Caco-2 (cell line): ENCODE data around the gene ASIC1. TPM values are rescaled to one million over a fixed set of nuclear protein-coding genes. Genes with fewer than 3 reads are reported as not detected.
"Not testable (repeated sequence)": the region's sequence is repeated elsewhere in the genome, so short reads cannot be mapped to it uniquely, and the experiment has no call there.

Experiments
- BruUV-seq: library from RNA; stranded (reverse); fragments of 400-500 nt; replicated peaks from 2 replicates; lab custom pipeline; 2021; lab: Mats Ljungman, UMichigan
- CTCF ChIA-PET: fragments of 300-600 bp; sonication (Branson Sonifier 250); formaldehyde crosslinking; loops from one replicate; lab custom pipeline; 2022; ENCODE audit warnings: antibody characterized with exemption; lab: Charles Lee
- POLR2A ChIA-PET: fragments of 300-600 bp; sonication (Branson Sonifier 250); formaldehyde crosslinking; loops from one replicate; lab custom pipeline; 2022; ENCODE audit warnings: antibody characterized with exemption; lab: Charles Lee
- DNase-seq, 2 experiments: peaks; one replicate each; pipeline versions ENCODE4 v3.0.0 to v3.0.0-alpha.2; 2020 to 2022
- H3K27me3 ChIP-seq: replicated peaks from 2 replicates; pipeline ENCODE4 v1.6.0; 2011; ENCODE audit warnings: low read length; ENCODE audit not compliant: control insufficient read depth, insufficient read depth
- H3K36me3 ChIP-seq: 2 replicates; pipeline ENCODE4 v1.5.1; 2011; ENCODE audit warnings: low read length; ENCODE audit not compliant: control insufficient read depth, insufficient read depth
- H3K4me1 ChIP-seq: fragments of 250-450 bp; sonication (Bioruptor Pico); 2 replicates; pipeline ENCODE4 v1.5.1; 2020; ENCODE audit warnings: mild to moderate bottlenecking
- H3K4me3 ChIP-seq: 2 replicates; pipeline ENCODE4 v1.5.1; 2011; ENCODE audit warnings: low read depth, mild to moderate bottlenecking, control low read depth, low read length
- H3K9me3 ChIP-seq: fragments of 250-450 bp; sonication (Bioruptor Pico); 2 replicates; pipeline ENCODE4 v1.5.1; 2020; ENCODE audit warnings: mild to moderate bottlenecking, moderate library complexity
- H3K27ac Mint-ChIP-seq: one replicate; pipeline ENCODE4 v1.8.0; 2022; ENCODE audit warnings: mixed read lengths; ENCODE audit not compliant: unreplicated experiment
- H3K27me3 Mint-ChIP-seq: one replicate; pipeline ENCODE4 v1.8.0; 2022; ENCODE audit warnings: mixed read lengths; ENCODE audit not compliant: insufficient read depth, unreplicated experiment
- H3K36me3 Mint-ChIP-seq: one replicate; pipeline ENCODE4 v1.8.0; 2022; ENCODE audit warnings: mild to moderate bottlenecking, mixed read lengths; ENCODE audit not compliant: insufficient read depth, unreplicated experiment
- H3K4me1 Mint-ChIP-seq: one replicate; pipeline ENCODE4 v1.8.0; 2022; ENCODE audit warnings: low read depth, mixed read lengths; ENCODE audit not compliant: unreplicated experiment
- H3K4me3 Mint-ChIP-seq: one replicate; pipeline ENCODE4 v1.8.0; 2022; ENCODE audit warnings: mild to moderate bottlenecking, moderate library complexity, mixed read lengths; ENCODE audit not compliant: unreplicated experiment
- H3K9me3 Mint-ChIP-seq: one replicate; pipeline ENCODE4 v1.8.0; 2022; ENCODE audit warnings: mixed read lengths; ENCODE audit not compliant: unreplicated experiment
- intact Hi-C: fragments of 100-400 bp; cut with micrococcal nuclease; formaldehyde crosslinking; loops from one replicate; pipeline ENCODE4 v1.10.0; 2022; ENCODE audit not compliant: unreplicated experiment
- total RNA-seq: library from RNA; stranded (reverse); gene quantifications from 2 replicates; pipeline ENCODE4 v1.2.3, GENCODE V29; 2022
- TF ChIP-seq, protein P1 (sequence below), 2 experiments: fragments of 200-600 bp in 1 of 2; IDR thresholded peaks; 1 replicate in 1 of 2; 2 replicates in 1 of 2; pipeline versions ENCODE4 v1.5.1 to v1.8.0; 2011 to 2022; ENCODE audit warnings: antibody characterized with exemption in 1 of 2, control low read depth in 1 of 2, inconsistent platforms in 1 of 2, low read depth in 1 of 2, low read length in 1 of 2, mild to moderate bottlenecking in 1 of 2, moderate library complexity in 1 of 2; ENCODE audit not compliant: insufficient read depth in 1 of 2, severe bottlenecking in 1 of 2, unreplicated experiment in 1 of 2

ASIC1 gene
- total RNA-seq, 1 experiment from 2014 or later = 17.8 TPM

DNA sequence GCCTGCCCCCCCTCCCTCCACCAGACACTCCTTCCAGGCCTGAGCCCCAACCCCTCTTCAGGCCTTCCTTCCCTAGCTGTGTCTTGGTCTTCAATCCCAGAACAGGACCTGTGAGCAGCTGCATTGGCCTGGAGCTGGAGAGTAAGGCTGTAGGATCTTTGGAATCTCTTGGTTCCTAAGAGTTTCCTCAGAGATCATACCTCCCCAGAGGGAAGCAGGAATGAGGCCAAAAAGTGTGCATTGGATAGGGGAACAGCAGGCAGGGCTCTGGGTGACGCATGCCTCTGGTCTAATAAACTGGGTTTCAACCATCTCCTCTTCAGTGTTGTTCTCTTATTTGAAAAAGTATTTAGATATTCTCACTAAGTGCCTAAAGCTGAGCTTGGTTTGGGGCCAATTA, 25.9 kb downstream of the ASIC1 start:
- H3K27ac Mint-ChIP-seq = peak overlapping the region; percentile 93
- H3K4me1 Mint-ChIP-seq = peaks cover 37% of the 10 kb centered on the region
- H3K27me3 Mint-ChIP-seq = no peaks in the 10 kb centered on the region
- BruUV-seq = no TSS peak
- Histone ChIP-seq H3K4me1 (peaks cover 40% of the 10 kb centered on the region), H3K4me3 (no peak overlapping the region), H3K27me3 (no peaks in the 10 kb centered on the region), H3K9me3 (no peaks in the 10 kb centered on the region), H3K36me3 (peaks cover 8% of the 10 kb centered on the region)
- ChIA-PET CTCF (interaction anchor here (0.5 to 2.1 kb wide), 22 partner anchors 9 to 950 kb away, joined by 3 to 47 read pairs (median 3); partner anchors contain the start of genes CERS5 and COX14), POLR2A (interaction anchor here (0.5 to 1.7 kb wide), 6 partner anchors 13 to 342 kb away, joined by 3 to 19 read pairs (median 4); partner anchors contain the start of genes COX14 and TMBIM6)
- H3K4me3 Mint-ChIP-seq = peak overlapping the region; percentile 68
- TF ChIP-seq, protein P1, sequence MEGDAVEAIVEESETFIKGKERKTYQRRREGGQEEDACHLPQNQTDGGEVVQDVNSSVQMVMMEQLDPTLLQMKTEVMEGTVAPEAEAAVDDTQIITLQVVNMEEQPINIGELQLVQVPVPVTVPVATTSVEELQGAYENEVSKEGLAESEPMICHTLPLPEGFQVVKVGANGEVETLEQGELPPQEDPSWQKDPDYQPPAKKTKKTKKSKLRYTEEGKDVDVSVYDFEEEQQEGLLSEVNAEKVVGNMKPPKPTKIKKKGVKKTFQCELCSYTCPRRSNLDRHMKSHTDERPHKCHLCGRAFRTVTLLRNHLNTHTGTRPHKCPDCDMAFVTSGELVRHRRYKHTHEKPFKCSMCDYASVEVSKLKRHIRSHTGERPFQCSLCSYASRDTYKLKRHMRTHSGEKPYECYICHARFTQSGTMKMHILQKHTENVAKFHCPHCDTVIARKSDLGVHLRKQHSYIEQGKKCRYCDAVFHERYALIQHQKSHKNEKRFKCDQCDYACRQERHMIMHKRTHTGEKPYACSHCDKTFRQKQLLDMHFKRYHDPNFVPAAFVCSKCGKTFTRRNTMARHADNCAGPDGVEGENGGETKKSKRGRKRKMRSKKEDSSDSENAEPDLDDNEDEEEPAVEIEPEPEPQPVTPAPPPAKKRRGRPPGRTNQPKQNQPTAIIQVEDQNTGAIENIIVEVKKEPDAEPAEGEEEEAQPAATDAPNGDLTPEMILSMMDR (IDR thresholded peaks at IDR 0.05; ENCODE audit: insufficient read depth in 1 of 2, low read depth in 1 of 2, low read length in 1 of 2, severe bottlenecking in 1 of 2, unreplicated experiment in 1 of 2) = no peak
- H3K9me3 Mint-ChIP-seq = no peaks in the 10 kb centered on the region
- intact Hi-C loops = no loop called here
- no peak for DNase-seq
- H3K36me3 Mint-ChIP-seq = peaks cover 33% of the 10 kb centered on the region

DNA sequence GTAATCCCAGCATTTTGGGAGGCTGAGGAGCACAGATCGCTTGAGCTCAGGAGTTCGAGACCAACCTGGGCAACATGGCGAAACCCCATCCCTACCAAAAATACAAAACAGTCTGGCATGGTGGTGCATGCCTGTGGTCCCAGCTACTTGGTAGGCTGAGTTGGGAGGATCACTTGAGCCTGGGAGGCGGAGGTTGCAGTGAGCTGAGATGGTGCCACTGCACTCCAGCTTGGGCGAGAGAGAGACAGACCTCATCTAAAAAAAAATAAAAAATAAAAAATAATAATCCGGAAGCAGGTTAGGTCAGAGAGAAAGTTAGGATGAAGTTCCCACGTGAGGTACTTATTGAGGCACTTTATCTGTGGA, 27.0 kb downstream of the ASIC1 start:
- Mint-ChIP-seq H3K36me3 (peaks cover 40% of the 10 kb centered on the region), H3K4me1 (peaks cover 37% of the 10 kb centered on the region), H3K27ac (peak overlapping the region; percentile 79), H3K4me3 (peak overlapping the region; percentile 83)
- H3K9me3 ChIP-seq, H3K27me3 ChIP-seq, H3K9me3 Mint-ChIP-seq, intact Hi-C loops, DNase-seq, H3K27me3 Mint-ChIP-seq, BruUV-seq: not testable (repeated sequence)
- peaks cover 12% of the 10 kb centered on the region for H3K36me3 ChIP-seq
- POLR2A ChIA-PET = interaction anchor here (0.5 to 2.3 kb wide), 17 partner anchors 14 to 449 kb away, joined by 3 to 30 read pairs (median 4); partner anchors contain the start of genes BCDIN3D, CERS5, COX14 and NCKAP5L
- peak overlapping the region; percentile 72 for H3K4me3 ChIP-seq
- H3K4me1 ChIP-seq = peaks cover 44% of the 10 kb centered on the region
- CTCF ChIA-PET = interaction anchor here (0.6 to 2.2 kb wide), 25 partner anchors 8 to 1966 kb away, joined by 3 to 105 read pairs (median 5); partner anchors contain the start of genes CERS5, COX14 and GPD1

DNA sequence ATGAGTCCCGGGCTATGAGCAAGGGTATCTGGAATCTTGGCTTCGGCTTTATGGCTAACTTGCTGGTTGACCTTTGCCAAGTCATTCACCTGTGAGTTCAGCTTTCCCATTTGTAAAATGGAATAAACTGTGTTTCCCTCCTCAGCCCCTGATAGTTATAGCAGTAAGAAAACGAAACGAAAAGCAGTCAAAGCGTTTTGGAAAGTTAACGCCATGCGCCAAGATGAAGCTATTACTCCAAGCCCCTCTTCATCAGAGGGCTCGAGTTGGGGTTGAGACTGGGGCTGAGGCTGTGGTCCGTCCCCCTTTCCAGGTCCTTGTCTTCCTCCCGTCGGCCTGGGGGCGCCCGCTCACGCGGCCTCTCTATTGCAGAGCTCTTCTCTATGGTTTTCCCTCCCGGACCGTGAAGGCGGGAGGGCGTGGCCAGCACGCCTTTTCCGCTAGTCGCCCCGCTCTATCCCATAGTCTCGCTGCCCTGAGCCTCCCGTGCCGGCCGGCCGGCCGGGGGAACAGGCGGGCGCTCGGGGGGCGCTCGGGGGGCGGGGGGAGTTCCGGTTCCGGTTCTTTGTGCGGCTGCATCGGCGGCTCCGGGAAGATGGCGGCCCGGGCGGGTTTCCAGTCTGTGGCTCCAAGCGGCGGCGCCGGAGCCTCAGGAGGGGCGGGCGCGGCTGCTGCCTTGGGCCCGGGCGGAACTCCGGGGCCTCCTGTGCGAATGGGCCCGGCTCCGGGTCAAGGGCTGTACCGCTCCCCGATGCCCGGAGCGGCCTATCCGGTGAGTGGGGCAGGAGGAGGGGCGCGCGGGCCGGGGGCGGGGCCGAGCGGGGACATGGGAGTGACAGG, 27.6 kb downstream of the ASIC1 start, which contains the start of gene SMARCD1:
Gene SMARCD1 (plus strand): TSS at position 568 of the 840 bp plus-strand sequence. CDS start 28 bp downstream, at position 596.
- POLR2A ChIA-PET = interaction anchor here (0.5 to 2.3 kb wide), 24 partner anchors 10 to 645 kb away, joined by 3 to 30 read pairs (median 4); partner anchors contain the start of genes BCDIN3D, CERS5, COX14 and NCKAP5L

More for the DNA sequence above, 27.6 kb downstream of the ASIC1 start, which contains the start of gene SMARCD1:
- Mint-ChIP-seq H3K36me3 (peaks cover 46% of the 10 kb centered on the region), H3K4me1 (peaks cover 37% of the 10 kb centered on the region), H3K9me3 (no peaks in the 10 kb centered on the region), H3K4me3 (peak within 1 kb of the TSS; percentile 83), H3K27me3 (no peaks in the 10 kb centered on the region), H3K27ac (peak within 1 kb of the TSS; percentile 79)
- TF ChIP-seq, protein P1 (IDR thresholded peaks at IDR 0.05; ENCODE audit: insufficient read depth in 1 of 2, low read depth in 1 of 2, low read length in 1 of 2, severe bottlenecking in 1 of 2, unreplicated experiment in 1 of 2) = peak; percentile 12 to 87
- Histone ChIP-seq H3K9me3 (no peaks in the 10 kb centered on the region), H3K27me3 (no peaks in the 10 kb centered on the region), H3K4me3 (peak within 1 kb of the TSS; percentile 72), H3K36me3 (peaks cover 14% of the 10 kb centered on the region), H3K4me1 (peaks cover 44% of the 10 kb centered on the region)
- intact Hi-C loops = loop anchor here (1.0 kb wide), 3 partner anchors 10 to 82 kb away; partner anchors contain the start of genes CERS5 and COX14
- TSS peak; percentile 92 for BruUV-seq
- CTCF ChIA-PET = interaction anchor here (0.6 to 2.2 kb wide), 30 partner anchors 9 to 1966 kb away, joined by 3 to 105 read pairs (median 4); partner anchors contain the start of genes CERS5, COX14 and GPD1
- peak; percentile 97 for DNase-seq
